Urinary bladder (tissue), 4 donors: ENCODE data around the gene BAG5. TPM values are rescaled to one million over a fixed set of nuclear protein-coding genes. Genes with fewer than 3 reads are reported as not detected.

Experiments
- DNase-seq: peaks from one replicate; pipeline ENCODE4 v3.0.0-alpha.2; 2015; ENCODE audit errors: extremely low spot score
- H3K27ac ChIP-seq: one replicate; pipeline ENCODE4 v1.5.1; 2013; ENCODE audit warnings: low read depth, mild to moderate bottlenecking, moderate library complexity
- H3K36me3 ChIP-seq: one replicate; pipeline ENCODE4 v1.6.1; 2013; ENCODE audit warnings: mild to moderate bottlenecking, moderate library complexity; ENCODE audit not compliant: insufficient read depth
- H3K4me1 ChIP-seq: one replicate; pipeline ENCODE4 v1.6.1; 2013; ENCODE audit warnings: mild to moderate bottlenecking, moderate library complexity; ENCODE audit not compliant: insufficient read depth
- H3K4me3 ChIP-seq: one replicate; pipeline ENCODE4 v1.5.1; 2013; ENCODE audit warnings: low read depth, low read length
- WGBS: extraction: QIAGEN DNeasy Blood & Tissue Kit; methylation state at CpG from one replicate; pipeline ENCODE4 v1.1.7; 2013; 5-methylcytosine and 5-hydroxymethylcytosine counted together
- polyA plus RNA-seq: library from polyadenylated mRNA; stranded (reverse); fragments of 200-250 nt; gene quantifications from one replicate; pipeline ENCODE4 v1.2.3, GENCODE V29; 2013
- total RNA-seq: library from RNA; depleted of rRNA; stranded (reverse); fragments of >200 nt; gene quantifications from one replicate; pipeline ENCODE4 v1.2.3, GENCODE V29; 2014
- donor health status: healthy with polysubstance abuse.
- donor health status: healthy.

The BAG5 gene
- total and polyA plus RNA-seq, 2 donors: 18.1 to 29.8 TPM

GRCh38 chr14:103547455-103547940 lies 15.0 kb downstream of the BAG5 start:
- Histone ChIP-seq H3K4me3 (no peak overlapping the region), H3K27ac (no peak overlapping the region), H3K4me1 (no peaks in the 10 kb centered on the region), H3K36me3 (no peaks in the 10 kb centered on the region)
- DNase-seq: no peak
- WGBS: 82% methylated on average over 11 of the region's 11 CpGs

- H3K4me1 ChIP-seq: no peaks in the 10 kb centered on the region
- 27% methylated on average over 21 of the region's 21 CpGs for whole genome bisulfite sequencing
- no peak for DNase-seq
- no peaks in the 10 kb centered on the region for H3K36me3 ChIP-seq
- no peak overlapping the region for H3K27ac ChIP-seq
- no peak overlapping the region for H3K4me3 ChIP-seq
Observed at GRCh38 chr14:103546652-103547454, 15.6 kb downstream of the BAG5 start.

- Histone ChIP-seq H3K36me3 (no peaks in the 10 kb centered on the region), H3K4me3 (no peak overlapping the region), H3K27ac (no peak overlapping the region), H3K4me1 (no peaks in the 10 kb centered on the region)
- DNase-seq: no peak
- 86% methylated on average over 27 of the region's 27 CpGs for WGBS
Observed at GRCh38 chr14:103545915-103546651, 16.4 kb downstream of the BAG5 start.

GRCh38 chr14:103545219-103545914 lies 17.1 kb downstream of the BAG5 start:
- H3K36me3 ChIP-seq: no peaks in the 10 kb centered on the region
- H3K4me3 ChIP-seq: no peak overlapping the region
- DNase-seq: no peak
- H3K27ac ChIP-seq: no peak overlapping the region
- no peaks in the 10 kb centered on the region for H3K4me1 ChIP-seq
- WGBS: 88% methylated on average over 29 of the region's 29 CpGs

- H3K27ac ChIP-seq: no peak overlapping the region
Observed at GRCh38 chr14:103544388-103545218, 17.9 kb downstream of the BAG5 start.

GRCh38 chr14:103543721-103544387 lies 18.6 kb downstream of the BAG5 start:
- Histone ChIP-seq H3K27ac (no peak overlapping the region), H3K36me3 (no peaks in the 10 kb centered on the region), H3K4me1 (no peaks in the 10 kb centered on the region), H3K4me3 (no peak overlapping the region)
- DNase-seq: no peak
- WGBS: 48% methylated on average over 19 of the region's 19 CpGs

More at GRCh38 chr14:103544388-103545218, 17.9 kb downstream of the BAG5 start:
- Histone ChIP-seq H3K36me3 (no peaks in the 10 kb centered on the region), H3K4me3 (no peak overlapping the region), H3K4me1 (no peaks in the 10 kb centered on the region)
- 39% methylated on average over 35 of the region's 35 CpGs for WGBS
- DNase-seq: no peak

- Histone ChIP-seq H3K27ac (no peak overlapping the region), H3K4me1 (no peaks in the 10 kb centered on the region), H3K4me3 (no peak overlapping the region), H3K36me3 (no peaks in the 10 kb centered on the region)
- WGBS: 67% methylated on average over 10 of the region's 10 CpGs
- no peak for DNase-seq
Observed at GRCh38 chr14:103543140-103543539, 19.3 kb downstream of the BAG5 start.

- DNase-seq: no peak
- no peak overlapping the region for H3K4me3 ChIP-seq
- 14% methylated on average over 18 of the region's 18 CpGs for WGBS
- no peaks in the 10 kb centered on the region for H3K36me3 ChIP-seq
- H3K4me1 ChIP-seq: no peaks in the 10 kb centered on the region
- H3K27ac ChIP-seq: no peak overlapping the region
Observed at GRCh38 chr14:103542605-103543088, 19.8 kb downstream of the BAG5 start.

- H3K36me3 ChIP-seq: no peaks in the 10 kb centered on the region
- H3K27ac ChIP-seq: no peak overlapping the region
- no peak overlapping the region for H3K4me3 ChIP-seq
- no peaks in the 10 kb centered on the region for H3K4me1 ChIP-seq
- WGBS: 63% methylated on average over 33 of the region's 33 CpGs
- no peak for DNase-seq
Observed at GRCh38 chr14:103541709-103542604, 20.5 kb downstream of the BAG5 start.

- no peak overlapping the region for H3K4me3 ChIP-seq
- no peak for DNase-seq
- no peaks in the 10 kb centered on the region for H3K36me3 ChIP-seq
- H3K27ac ChIP-seq: peak overlapping the region; percentile 40
- WGBS: 58% methylated on average over 17 of the region's 17 CpGs
- no peaks in the 10 kb centered on the region for H3K4me1 ChIP-seq
Observed at GRCh38 chr14:103540821-103541708, 21.4 kb downstream of the BAG5 start.
